Activated T-cell treated with anti-CD3 and anti-CD28 coated beads, Interleukin-2, amount 50 U/mL, for 24 hours (primary cell): ENCODE results near the gene VCX3B.
"Not testable (repeated sequence)": the region's sequence is repeated elsewhere in the genome, so short reads cannot be mapped to it uniquely, and the experiment has no call there.

Experiments used
- DNase-seq: peaks from one replicate; pipeline ENCODE4 v3.0.0-alpha.2; 2020
- H3K27ac Mint-ChIP-seq: 2 replicates; pipeline ENCODE4 v1.8.0; 2020; ENCODE audit warnings: mild to moderate bottlenecking, mixed read lengths
- H3K27me3 Mint-ChIP-seq: 2 replicates; pipeline ENCODE4 v1.8.0; 2020; ENCODE audit warnings: mixed read lengths
- H3K36me3 Mint-ChIP-seq: 2 replicates; pipeline ENCODE4 v1.8.0; 2020; ENCODE audit warnings: low read depth, mixed read lengths
- H3K4me1 Mint-ChIP-seq: 2 replicates; pipeline ENCODE4 v1.8.0; 2020; ENCODE audit warnings: low read depth, mixed read lengths
- H3K4me3 Mint-ChIP-seq: 2 replicates; pipeline ENCODE4 v1.8.0; 2020; ENCODE audit warnings: mild to moderate bottlenecking, moderate library complexity, mixed read lengths
- H3K9me3 Mint-ChIP-seq: 2 replicates; pipeline ENCODE4 v1.8.0; 2020; ENCODE audit warnings: mixed read lengths

VCX3B gene

GRCh38 chrX:8464530-8464929 is at the start of gene VCX3B:
Gene VCX3B, plus strand, starts transcription at chrX:8464830. Its CDS starts 621 bp downstream, at chrX:8465451.
- not testable (repeated sequence) for H3K9me3 Mint-ChIP-seq, H3K4me3 Mint-ChIP-seq, H3K27ac Mint-ChIP-seq

GRCh38 chrX:8418301-8418700 is 46.3 kb upstream of the VCX3B start:
- H3K36me3 Mint-ChIP-seq: no peaks in the 10 kb centered on the region
- DNase-seq: no peak
- no peaks in the 10 kb centered on the region for H3K4me1 Mint-ChIP-seq
- no peak overlapping the region for H3K27ac Mint-ChIP-seq
- peaks cover 27% of the 10 kb centered on the region for H3K9me3 Mint-ChIP-seq
- no peaks in the 10 kb centered on the region for H3K27me3 Mint-ChIP-seq
- H3K4me3 Mint-ChIP-seq: no peak overlapping the region

More at GRCh38 chrX:8464530-8464929, at the start of gene VCX3B:
- DNase-seq, H3K36me3 Mint-ChIP-seq, H3K4me1 Mint-ChIP-seq, H3K27me3 Mint-ChIP-seq: not testable (repeated sequence)

- no peaks in the 10 kb centered on the region for H3K27me3 Mint-ChIP-seq
- H3K27ac Mint-ChIP-seq: no peak overlapping the region
- H3K36me3 Mint-ChIP-seq: no peaks in the 10 kb centered on the region
- no peaks in the 10 kb centered on the region for H3K4me1 Mint-ChIP-seq
- no peak for DNase-seq
- H3K9me3 Mint-ChIP-seq: peaks cover 3% of the 10 kb centered on the region
- H3K4me3 Mint-ChIP-seq: no peak overlapping the region
Observed at GRCh38 chrX:8424912-8425311, 39.7 kb upstream of the VCX3B start.

GRCh38 chrX:8429692-8430249 is 34.9 kb upstream of the VCX3B start:
- H3K27me3 Mint-ChIP-seq: no peaks in the 10 kb centered on the region
- no peaks in the 10 kb centered on the region for H3K4me1 Mint-ChIP-seq
- H3K4me3 Mint-ChIP-seq: no peak overlapping the region
- DNase-seq: no peak
- H3K27ac Mint-ChIP-seq: no peak overlapping the region
- no peaks in the 10 kb centered on the region for H3K36me3 Mint-ChIP-seq
- H3K9me3 Mint-ChIP-seq: no peaks in the 10 kb centered on the region

GRCh38 chrX:8430444-8430843 is 34.2 kb upstream of the VCX3B start:
- Mint-ChIP-seq H3K4me3 (no peak overlapping the region), H3K4me1 (no peaks in the 10 kb centered on the region), H3K27me3 (no peaks in the 10 kb centered on the region), H3K9me3 (no peaks in the 10 kb centered on the region), H3K36me3 (no peaks in the 10 kb centered on the region), H3K27ac (no peak overlapping the region)
- DNase-seq: no peak

GRCh38 chrX:8432396-8432795 is 32.2 kb upstream of the VCX3B start:
- no peaks in the 10 kb centered on the region for H3K4me1 Mint-ChIP-seq
- no peak overlapping the region for H3K27ac Mint-ChIP-seq
- no peak overlapping the region for H3K4me3 Mint-ChIP-seq
- H3K36me3 Mint-ChIP-seq: no peaks in the 10 kb centered on the region
- no peaks in the 10 kb centered on the region for H3K9me3 Mint-ChIP-seq
- no peaks in the 10 kb centered on the region for H3K27me3 Mint-ChIP-seq
- no peak for DNase-seq

GRCh38 chrX:8433109-8434062 is 31.2 kb upstream of the VCX3B start:
- DNase-seq: no peak
- Mint-ChIP-seq H3K27me3 (no peaks in the 10 kb centered on the region), H3K4me3 (no peak overlapping the region), H3K4me1 (no peaks in the 10 kb centered on the region), H3K9me3 (no peaks in the 10 kb centered on the region), H3K36me3 (no peaks in the 10 kb centered on the region), H3K27ac (no peak overlapping the region)

- DNase-seq: no peak
- no peaks in the 10 kb centered on the region for H3K36me3 Mint-ChIP-seq
- no peak overlapping the region for H3K4me3 Mint-ChIP-seq
- H3K27me3 Mint-ChIP-seq: no peaks in the 10 kb centered on the region
- H3K9me3 Mint-ChIP-seq: peaks cover 8% of the 10 kb centered on the region
- no peak overlapping the region for H3K27ac Mint-ChIP-seq
- H3K4me1 Mint-ChIP-seq: no peaks in the 10 kb centered on the region
Observed at GRCh38 chrX:8447368-8447767, 17.3 kb upstream of the VCX3B start.

GRCh38 chrX:8452343-8452742 is 12.3 kb upstream of the VCX3B start:
- not testable (repeated sequence) for H3K4me3 Mint-ChIP-seq, H3K27ac Mint-ChIP-seq, H3K9me3 Mint-ChIP-seq, H3K36me3 Mint-ChIP-seq, H3K4me1 Mint-ChIP-seq, H3K27me3 Mint-ChIP-seq, DNase-seq

GRCh38 chrX:8453611-8454010 is 11.0 kb upstream of the VCX3B start:
- no peak for DNase-seq
- Mint-ChIP-seq H3K27me3 (no peaks in the 10 kb centered on the region), H3K4me3 (no peak overlapping the region), H3K9me3 (peaks cover 10% of the 10 kb centered on the region), H3K27ac (no peak overlapping the region), H3K36me3 (no peaks in the 10 kb centered on the region), H3K4me1 (no peaks in the 10 kb centered on the region)

- Mint-ChIP-seq H3K27me3 (no peaks in the 10 kb centered on the region), H3K4me1 (no peaks in the 10 kb centered on the region), H3K36me3 (no peaks in the 10 kb centered on the region), H3K27ac (no peak overlapping the region), H3K4me3 (no peak overlapping the region), H3K9me3 (peaks cover 16% of the 10 kb centered on the region)
- DNase-seq: no peak
Observed at GRCh38 chrX:8455557-8455956, 9.1 kb upstream of the VCX3B start.

GRCh38 chrX:8462488-8462887 is 2.1 kb upstream of the VCX3B start:
- no peaks in the 10 kb centered on the region for H3K36me3 Mint-ChIP-seq
- DNase-seq: no peak
- H3K4me3 Mint-ChIP-seq: no peak overlapping the region
- H3K9me3 Mint-ChIP-seq: peaks cover 14% of the 10 kb centered on the region
- no peaks in the 10 kb centered on the region for H3K27me3 Mint-ChIP-seq
- H3K4me1 Mint-ChIP-seq: no peaks in the 10 kb centered on the region
- H3K27ac Mint-ChIP-seq: no peak overlapping the region

- H3K36me3 Mint-ChIP-seq: no peaks in the 10 kb centered on the region
- no peak overlapping the region for H3K4me3 Mint-ChIP-seq
- H3K27ac Mint-ChIP-seq: no peak overlapping the region
- no peaks in the 10 kb centered on the region for H3K4me1 Mint-ChIP-seq
- no peak for DNase-seq
- H3K27me3 Mint-ChIP-seq: no peaks in the 10 kb centered on the region
- H3K9me3 Mint-ChIP-seq: no peaks in the 10 kb centered on the region
Observed at GRCh38 chrX:8484360-8484949, 19.8 kb downstream of the VCX3B start.

GRCh38 chrX:8495036-8495435 is 30.4 kb downstream of the VCX3B start:
- not testable (repeated sequence) for H3K27ac Mint-ChIP-seq, H3K27me3 Mint-ChIP-seq, H3K4me3 Mint-ChIP-seq, H3K36me3 Mint-ChIP-seq, H3K9me3 Mint-ChIP-seq, DNase-seq, H3K4me1 Mint-ChIP-seq

GRCh38 chrX:8500203-8500602 is 35.6 kb downstream of the VCX3B start:
- no peaks in the 10 kb centered on the region for H3K36me3 Mint-ChIP-seq
- no peak for DNase-seq
- no peaks in the 10 kb centered on the region for H3K9me3 Mint-ChIP-seq
- no peak overlapping the region for H3K4me3 Mint-ChIP-seq
- H3K27me3 Mint-ChIP-seq: no peaks in the 10 kb centered on the region
- H3K27ac Mint-ChIP-seq: no peak overlapping the region
- no peaks in the 10 kb centered on the region for H3K4me1 Mint-ChIP-seq
